Left forelimb (tissue), 1 donor: Measurements from ENCODE around the gene GAGE2A.
"Not testable (repeated sequence)": the region's sequence is repeated elsewhere in the genome, so short reads cannot be mapped to it uniquely, and the experiment has no call there.

ENCODE experiments used
- DNase-seq: peaks from one replicate; pipeline ENCODE4 v3.0.0-alpha.2; 2018; ENCODE audit warnings: low spot score

The GAGE2A gene

DNA sequence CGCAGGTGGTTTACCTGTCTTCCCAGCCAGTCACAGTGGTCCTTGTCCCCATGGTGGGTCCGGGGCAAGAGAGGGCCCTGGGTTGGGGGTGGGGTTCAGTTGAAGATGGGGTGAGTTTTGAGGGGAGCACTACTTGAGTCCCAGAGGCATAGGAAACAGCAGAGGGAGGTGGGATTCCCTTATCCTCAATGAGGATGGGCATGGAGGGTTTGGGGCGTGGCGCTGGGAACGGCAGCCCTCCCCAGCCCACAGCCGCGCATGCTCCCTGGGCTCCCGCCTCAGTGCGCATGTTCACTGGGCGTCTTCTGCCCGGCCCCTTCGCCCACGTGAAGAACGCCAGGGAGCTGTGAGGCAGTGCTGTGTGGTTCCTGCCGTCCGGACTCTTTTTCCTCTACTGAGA lies at the start of gene GAGE2A:
TSS of gene GAGE2A (plus strand) at position 301 of the 400 bp plus-strand sequence. CDS start 1,155 bp downstream, outside the sequence.
- not testable (repeated sequence) for DNase-seq

DNA sequence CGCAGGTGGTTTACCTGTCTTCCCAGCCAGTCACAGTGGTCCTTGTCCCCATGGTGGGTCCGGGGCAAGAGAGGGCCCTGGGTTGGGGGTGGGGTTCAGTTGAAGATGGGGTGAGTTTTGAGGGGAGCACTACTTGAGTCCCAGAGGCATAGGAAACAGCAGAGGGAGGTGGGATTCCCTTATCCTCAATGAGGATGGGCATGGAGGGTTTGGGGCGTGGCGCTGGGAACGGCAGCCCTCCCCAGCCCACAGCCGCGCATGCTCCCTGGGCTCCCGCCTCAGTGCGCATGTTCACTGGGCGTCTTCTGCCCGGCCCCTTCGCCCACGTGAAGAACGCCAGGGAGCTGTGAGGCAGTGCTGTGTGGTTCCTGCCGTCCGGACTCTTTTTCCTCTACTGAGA lies 47.9 kb upstream of the GAGE2A start, which contains the start of gene GAGE12D:
TSS of gene GAGE12D (plus strand) at position 301 of the 400 bp plus-strand sequence. CDS start 1,155 bp downstream, outside the sequence.
- DNase-seq: not testable (repeated sequence)

GRCh38 chrX:49550989-49551388 lies 38.3 kb upstream of the GAGE2A start, which contains the start of gene GAGE12E:
Gene GAGE12E, plus strand, starts transcription at chrX:49551289. Its CDS starts 1,155 bp downstream, at chrX:49552444.
- DNase-seq: not testable (repeated sequence)

GRCh38 chrX:49560542-49560941 lies 28.8 kb upstream of the GAGE2A start, which contains the start of gene GAGE12F:
Gene GAGE12F, plus strand, starts transcription at chrX:49560842. Its CDS starts 1,155 bp downstream, at chrX:49561997.
- not testable (repeated sequence) for DNase-seq

GRCh38 chrX:49568728-49569127 lies 20.6 kb upstream of the GAGE2A start:
- not testable (repeated sequence) for DNase-seq

- DNase-seq: not testable (repeated sequence)
Observed at GRCh38 chrX:49569152-49569551, 20.1 kb upstream of the GAGE2A start.

DNA sequence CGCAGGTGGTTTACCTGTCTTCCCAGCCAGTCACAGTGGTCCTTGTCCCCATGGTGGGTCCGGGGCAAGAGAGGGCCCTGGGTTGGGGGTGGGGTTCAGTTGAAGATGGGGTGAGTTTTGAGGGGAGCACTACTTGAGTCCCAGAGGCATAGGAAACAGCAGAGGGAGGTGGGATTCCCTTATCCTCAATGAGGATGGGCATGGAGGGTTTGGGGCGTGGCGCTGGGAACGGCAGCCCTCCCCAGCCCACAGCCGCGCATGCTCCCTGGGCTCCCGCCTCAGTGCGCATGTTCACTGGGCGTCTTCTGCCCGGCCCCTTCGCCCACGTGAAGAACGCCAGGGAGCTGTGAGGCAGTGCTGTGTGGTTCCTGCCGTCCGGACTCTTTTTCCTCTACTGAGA lies 19.2 kb upstream of the GAGE2A start, which contains the start of gene GAGE12G:
TSS of gene GAGE12G (plus strand) at position 301 of the 400 bp plus-strand sequence. CDS start 1,155 bp downstream, outside the sequence.
- not testable (repeated sequence) for DNase-seq

- not testable (repeated sequence) for DNase-seq
Observed at GRCh38 chrX:49579649-49580048, 9.6 kb upstream of the GAGE2A start, which contains the start of gene GAGE12H. Gene GAGE12H, plus strand, starts transcription at chrX:49579949. Its CDS starts 1,155 bp downstream, at chrX:49581104.

GRCh38 chrX:49589769-49590478 lies 628 bp downstream of the GAGE2A start:
- not testable (repeated sequence) for DNase-seq

DNA sequence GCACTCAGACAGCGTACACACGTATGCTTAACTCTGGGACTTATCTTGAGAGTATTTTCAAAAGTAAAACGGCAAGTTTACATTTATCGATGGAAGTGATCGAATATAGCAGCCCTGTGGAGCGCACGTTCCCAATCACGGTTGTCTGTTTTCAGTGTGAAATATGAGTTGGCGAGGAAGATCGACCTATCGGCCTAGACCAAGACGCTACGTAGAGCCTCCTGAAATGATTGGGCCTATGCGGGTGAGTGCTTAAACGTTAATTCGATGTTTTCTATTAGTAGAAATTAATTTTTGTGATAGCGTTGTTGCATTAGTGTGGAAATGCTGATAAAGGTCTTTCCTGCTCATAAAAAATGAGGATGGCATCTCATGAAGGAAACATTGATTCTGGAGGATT lies 1.2 kb downstream of the GAGE2A start:
- not testable (repeated sequence) for DNase-seq

DNA sequence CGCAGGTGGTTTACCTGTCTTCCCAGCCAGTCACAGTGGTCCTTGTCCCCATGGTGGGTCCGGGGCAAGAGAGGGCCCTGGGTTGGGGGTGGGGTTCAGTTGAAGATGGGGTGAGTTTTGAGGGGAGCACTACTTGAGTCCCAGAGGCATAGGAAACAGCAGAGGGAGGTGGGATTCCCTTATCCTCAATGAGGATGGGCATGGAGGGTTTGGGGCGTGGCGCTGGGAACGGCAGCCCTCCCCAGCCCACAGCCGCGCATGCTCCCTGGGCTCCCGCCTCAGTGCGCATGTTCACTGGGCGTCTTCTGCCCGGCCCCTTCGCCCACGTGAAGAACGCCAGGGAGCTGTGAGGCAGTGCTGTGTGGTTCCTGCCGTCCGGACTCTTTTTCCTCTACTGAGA lies 9.4 kb downstream of the GAGE2A start, which contains the start of gene GAGE1:
TSS of gene GAGE1 (plus strand) at position 301 of the 400 bp plus-strand sequence. CDS start 1,155 bp downstream, outside the sequence.
- DNase-seq: not testable (repeated sequence)

GRCh38 chrX:49610718-49611310 lies 21.5 kb downstream of the GAGE2A start:
- no peak for DNase-seq

DNA sequence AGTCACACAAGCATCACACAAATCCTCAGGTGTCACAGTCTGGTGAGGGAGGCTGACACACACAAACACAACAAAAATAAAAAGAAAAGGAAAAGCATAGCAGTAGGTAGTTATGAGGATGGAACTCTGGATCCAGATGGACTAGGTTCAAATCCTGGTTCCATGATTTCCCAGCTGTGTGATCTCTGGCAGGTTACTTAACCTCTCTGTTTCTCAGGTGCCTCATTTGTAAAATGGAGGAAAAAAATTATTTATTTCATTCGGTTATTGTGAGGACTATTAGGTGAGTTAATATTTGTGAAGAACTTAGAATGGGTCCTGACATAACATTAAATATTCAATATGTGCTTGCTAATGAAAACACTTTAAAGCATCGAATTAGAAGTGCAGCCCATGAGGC lies 29.3 kb downstream of the GAGE2A start:
- no peak for DNase-seq

DNA sequence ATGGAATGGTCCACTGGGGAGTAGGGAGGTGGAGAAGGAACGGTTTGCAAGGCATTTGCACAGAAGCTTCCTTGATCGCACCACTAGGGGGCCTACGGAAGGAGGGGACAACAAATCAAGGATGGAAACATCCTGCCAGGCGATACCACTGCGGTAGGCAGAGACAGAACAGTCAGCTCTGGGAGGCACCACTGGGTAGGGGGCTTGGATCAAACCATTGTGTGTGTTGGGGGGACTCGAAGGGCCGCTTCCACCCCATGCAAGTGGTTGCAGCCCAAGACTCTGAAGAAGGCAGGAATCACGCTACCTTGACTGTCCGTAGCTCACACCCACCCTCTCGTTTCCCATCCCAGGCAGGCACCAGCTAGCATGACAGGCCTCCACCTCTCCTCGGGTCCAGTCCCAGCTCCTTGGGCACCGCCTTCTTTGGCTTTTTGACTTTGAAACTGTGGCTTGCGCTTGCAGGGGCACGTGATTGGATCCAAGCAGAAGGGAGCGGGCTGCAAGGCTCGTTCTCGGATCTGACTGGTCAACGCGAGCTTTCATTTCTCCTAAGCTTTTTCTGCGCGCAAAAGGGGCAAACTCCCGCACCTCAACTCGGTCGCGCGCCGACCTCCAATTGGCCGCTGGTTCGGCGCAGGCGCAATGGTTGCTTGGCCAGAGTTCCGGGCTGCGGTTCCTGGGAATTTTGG lies 37.9 kb downstream of the GAGE2A start:
- DNase-seq: no peak

DNA sequence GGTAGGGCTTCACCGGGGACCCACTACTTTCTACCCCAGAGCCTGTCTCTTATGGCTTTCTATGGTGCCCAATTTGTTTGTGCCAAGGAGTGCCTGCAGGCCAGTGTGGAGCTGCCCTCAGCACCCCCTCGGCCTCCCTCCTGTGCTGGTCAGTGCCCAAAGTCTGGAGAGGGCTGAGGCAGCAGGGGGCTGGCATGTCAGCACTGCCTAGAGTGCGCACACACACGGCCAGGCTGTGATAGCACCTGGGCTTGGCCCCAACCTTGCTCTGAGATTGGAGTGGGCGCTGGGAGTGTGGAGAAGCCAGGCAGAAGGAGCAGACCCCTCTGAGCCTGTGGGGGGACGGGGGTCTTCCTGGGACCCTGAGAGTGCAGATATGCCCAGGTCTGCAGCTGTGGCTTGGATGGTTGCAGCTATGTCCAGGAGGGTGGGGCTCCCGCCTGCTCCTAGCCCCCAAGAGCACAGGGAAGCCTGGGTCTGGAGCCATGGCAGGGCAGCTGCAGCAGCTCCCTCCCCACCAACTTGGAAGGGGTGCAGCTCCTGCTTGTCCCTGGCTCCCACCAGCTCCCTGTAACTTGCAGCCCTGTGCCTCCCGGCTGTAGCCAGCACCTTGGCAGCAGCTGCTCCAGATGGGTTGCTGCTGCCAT lies 55.8 kb downstream of the GAGE2A start:
- no peak for DNase-seq
